Iris pigment epithelial cell (primary cell): Measurements from ENCODE around the gene AIPL1.

Experiments used
- DNase-seq: peaks from one replicate; pipeline ENCODE4 v3.0.0-alpha.2; 2011; ENCODE audit warnings: low read depth

The AIPL1 gene

DNA sequence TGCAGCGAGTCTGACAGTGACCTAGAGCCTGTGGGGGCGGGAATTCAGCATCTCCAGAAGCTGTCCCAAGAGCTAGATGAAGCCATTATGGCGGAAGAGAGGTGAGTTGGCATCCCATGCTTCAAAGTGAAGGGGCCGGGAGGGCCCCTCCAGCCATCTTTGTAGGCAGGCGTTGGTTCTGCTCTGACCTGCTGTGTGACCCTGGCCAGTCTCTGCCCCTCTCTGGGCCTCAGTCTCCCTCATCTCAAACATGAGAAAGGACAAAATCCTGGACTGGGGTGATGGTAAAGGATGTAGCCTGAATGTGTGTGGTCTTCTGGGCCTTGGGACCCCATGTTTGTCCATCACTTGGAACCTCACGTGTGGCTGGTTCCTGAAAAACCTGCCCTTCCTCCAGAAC is 14.4 kb upstream of the AIPL1 start:
- no peak for DNase-seq

DNA sequence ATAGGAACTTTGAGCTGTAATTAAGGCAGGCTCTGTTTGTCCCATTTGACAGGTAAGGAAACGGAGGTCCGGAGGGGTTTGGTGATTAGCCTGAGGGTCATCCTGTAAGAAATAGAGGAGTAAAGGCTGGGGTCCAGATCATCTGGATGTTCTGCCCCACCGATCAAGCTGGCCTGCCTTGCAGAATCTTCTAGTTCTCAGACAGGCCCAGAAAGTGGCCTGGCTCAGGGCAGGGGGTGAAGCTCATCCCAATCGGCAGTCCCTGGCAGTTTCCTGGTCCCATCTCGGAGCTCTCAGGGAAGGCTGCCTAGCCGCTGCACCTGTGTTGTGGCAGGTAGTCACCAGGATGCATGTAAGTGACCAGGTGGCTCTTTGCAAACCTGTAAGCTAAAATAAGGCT is 13.6 kb upstream of the AIPL1 start:
- no peak for DNase-seq

DNA sequence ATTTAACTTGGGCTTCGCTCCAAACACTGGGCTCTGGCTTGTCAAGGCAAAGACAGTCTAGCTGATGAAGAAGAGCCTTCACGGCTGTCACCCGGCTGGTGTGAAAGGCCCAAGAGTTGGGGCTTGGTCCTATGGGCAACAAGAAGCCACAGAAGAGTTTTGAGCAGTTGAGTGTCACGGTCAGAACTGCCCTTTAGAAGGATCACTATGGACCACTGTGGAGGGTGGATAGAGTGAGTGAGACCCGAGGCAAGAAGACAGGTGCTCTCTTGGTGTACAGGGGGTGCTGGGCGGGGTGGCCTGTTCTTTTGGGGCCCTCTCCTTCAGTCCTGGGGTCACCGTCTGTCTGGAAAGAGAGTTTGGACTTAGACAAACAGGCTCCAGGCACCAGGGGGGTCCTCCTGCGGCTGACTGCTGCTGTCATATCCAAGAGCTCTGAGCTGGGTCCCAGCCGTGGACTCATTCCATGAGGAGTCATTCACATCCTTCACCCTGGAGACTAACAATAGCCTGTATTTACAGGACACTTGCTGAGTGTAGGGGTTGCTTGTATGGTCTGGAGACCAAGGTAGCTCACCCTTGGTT is 11.7 kb upstream of the AIPL1 start:
- DNase-seq, result no peak

DNA sequence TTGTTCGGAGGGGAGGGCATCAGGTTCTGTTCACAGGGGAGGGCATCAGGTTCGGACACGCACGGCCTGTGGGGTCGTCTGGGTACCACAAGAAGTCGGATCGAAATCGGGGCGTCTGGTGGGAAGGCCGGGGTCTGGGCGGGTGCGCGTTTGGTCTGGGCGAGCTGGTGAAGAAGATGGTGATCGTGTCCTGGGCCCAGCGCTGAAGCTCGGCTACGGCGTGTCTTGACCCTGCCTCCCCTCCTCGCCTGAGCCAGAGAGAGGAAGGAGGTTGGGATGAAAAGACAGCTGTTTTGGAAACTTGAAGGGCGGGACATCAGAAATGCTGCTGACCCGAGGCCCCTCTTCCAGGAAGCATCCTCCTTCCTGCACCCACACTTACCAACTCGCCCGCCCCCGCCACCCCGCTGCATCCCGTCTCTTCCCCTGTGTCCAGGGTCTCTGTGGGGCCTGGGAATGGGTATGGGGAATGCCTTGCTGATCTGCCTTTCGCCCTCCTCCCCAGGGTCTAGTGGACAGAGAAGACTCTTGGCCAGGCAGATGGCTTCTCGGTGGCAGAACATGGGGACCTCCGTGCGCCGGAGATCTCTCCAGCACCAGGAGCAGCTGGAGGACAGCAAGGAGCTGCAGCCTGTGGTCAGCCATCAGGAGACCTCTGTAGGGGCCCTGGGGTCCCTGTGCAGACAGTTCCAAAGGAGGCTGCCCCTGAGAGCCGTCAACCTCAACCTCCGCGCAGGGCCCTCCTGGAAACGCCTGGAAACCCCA is 9.8 kb upstream of the AIPL1 start:
- DNase-seq, result no peak

DNA sequence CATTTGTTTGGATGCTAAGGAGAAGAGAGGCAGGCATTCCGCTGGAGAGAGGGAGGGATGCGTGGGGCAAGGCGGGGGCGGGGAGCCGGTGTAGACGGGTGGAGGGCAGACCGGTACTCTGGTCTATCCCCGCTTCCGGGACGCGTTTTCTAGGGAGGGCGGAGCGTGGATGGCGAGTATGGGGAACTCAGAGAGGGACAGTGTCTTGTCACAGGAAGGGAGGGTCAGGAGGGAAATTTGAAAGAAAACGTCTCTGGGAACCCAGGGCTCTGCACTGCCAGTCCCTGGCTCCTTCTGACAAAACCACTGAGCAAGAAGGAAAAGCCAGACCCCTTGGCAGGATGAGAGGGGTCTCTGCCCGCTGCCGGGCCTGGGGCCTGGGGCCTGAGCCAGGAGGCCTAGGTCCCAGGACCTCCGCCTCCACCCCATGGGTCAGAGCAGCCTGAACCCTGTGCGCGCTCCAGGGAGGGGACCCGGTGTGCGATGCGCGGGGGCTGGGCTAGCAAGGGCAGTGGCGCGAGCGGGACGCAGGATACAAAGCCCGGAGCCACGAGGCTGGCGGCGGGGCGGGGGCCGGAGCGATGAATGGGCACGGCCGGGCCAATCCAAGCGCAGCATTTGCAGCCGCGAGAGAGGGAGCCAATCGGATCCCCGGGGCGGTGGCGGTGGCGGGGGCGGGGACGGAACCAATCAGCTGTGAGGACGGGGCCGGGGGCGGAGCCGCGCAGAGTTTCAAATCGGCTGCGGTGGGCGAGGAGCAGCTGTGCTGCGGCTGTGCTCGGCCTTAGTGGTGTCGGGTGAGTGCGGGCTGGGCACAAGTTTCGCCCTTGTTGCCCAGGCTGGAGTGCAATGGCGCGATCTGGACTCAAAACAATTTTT is 9.0 kb upstream of the AIPL1 start, which contains the start of gene PIMREG:
Gene PIMREG, plus strand, starts transcription at position 764 of the 879 bp plus-strand sequence. CDS start 656 bp downstream, outside the sequence.
- peak; percentile 94 for DNase-seq

DNA sequence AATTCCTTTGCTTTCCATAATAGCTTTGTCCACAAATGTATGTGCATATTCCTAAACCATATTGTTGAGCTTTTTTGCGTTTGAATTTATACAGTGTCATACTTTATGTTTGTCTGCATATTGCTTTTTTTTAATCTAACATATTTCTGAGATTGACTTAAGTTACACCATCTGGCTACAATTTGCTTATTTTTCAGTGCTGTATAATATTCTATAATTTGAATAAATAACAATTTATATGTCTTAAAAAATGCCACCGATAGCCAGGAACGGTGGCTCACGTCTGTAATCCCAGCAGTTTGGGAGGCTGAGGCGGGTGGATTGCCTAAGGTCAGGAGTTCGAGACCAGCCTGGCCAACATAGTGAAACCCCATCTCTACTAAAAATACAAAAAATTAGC is 7.9 kb upstream of the AIPL1 start:
- DNase-seq, result no peak

DNA sequence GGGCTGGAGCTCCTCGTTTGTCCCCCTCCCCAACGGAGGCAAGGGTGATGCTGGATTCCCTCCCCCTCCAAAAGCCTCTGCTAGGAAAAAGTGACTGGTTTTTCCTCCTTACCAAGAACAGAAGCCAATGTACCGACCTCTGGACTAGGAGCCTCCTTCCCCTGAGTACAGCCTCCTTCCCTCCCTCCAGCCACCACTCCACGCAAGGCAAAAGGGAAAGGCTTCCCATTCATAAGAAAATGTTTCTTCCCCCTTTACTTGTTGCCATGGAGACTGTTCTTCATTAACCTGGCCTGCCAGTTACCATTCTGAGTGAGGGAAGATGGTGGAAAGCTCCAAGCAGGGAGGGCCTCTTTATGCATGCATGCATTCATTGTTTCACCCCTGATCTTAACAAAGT is 5.0 kb upstream of the AIPL1 start:
- no peak for DNase-seq

DNA sequence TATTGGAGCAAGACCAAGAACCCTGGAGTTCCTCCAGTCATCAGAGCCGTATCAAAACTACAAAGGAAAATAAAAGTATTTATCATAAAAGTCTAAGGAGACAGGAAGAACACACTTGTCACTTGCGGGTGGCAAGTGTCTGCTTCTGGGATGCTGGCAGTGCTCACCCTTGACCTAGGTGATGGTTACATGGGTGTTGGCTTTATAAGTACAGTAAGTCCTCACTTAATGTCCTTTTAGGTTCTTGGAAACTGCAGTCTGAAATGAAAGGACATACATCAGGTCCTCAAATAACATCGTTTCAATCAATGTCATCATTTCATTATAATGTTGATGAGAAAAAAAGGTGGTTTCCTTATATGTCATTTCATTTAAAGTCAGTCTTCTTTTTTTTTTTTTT is 3.0 kb upstream of the AIPL1 start:
- DNase-seq, result no peak

DNA sequence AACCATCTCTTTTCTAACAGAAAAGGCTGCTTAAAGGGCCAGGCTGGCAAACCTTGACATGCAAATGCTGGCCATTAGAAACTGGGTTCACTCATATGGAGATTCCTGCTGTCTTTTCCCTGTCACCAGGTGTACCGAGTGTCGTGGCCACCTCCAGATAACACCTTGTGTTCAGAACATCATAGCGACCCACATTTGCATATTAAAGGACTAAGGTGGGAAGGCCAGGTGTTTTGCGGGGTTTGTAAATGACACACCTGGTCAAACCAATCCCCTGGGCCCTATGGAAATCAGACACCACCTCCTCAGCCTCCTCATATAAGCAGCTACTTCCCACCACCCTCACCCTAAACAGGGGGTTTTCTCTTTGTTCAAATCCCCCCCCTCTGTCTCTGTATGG is 2.5 kb upstream of the AIPL1 start:
- DNase-seq, result no peak

DNA sequence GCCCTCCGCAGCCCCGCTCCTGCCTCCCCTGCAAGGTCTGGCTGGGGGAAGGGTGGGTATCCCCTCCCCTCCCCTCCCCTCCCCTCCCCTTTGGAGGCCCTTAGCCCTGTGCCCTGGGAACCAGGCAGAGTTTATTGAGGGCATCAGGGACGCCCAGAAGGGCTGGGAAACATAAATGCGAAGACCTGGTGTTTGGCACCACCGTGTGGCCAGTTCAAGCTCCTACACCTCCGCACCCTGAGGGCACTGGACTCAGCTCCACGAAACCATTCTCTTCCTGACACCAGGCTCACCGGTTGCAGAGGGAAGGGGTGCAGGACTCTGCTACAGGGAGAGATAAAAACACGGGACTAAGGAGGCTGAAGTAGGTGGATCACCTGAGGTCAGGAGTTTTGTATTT is 1.0 kb upstream of the AIPL1 start:
- peak; percentile 64 for DNase-seq

DNA sequence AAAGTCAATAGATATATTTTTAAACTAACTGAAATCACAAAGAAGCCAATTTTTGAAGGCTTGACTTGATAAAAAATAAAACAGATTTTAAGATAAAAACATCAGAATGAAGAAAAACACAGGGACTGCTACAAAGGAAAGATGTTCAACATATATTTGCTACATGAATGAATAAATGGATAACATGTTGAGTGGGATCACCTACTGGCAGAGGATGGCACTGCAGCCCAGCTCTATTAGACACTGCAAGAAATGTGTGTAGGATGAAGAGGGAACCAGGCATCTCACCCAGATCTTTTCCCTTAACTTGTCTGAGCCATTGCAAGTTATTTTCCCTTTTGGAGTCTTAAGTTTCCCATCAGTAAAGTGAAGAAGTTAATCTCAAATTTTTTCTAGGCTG is 4.2 kb downstream of the AIPL1 start:
- no peak for DNase-seq

DNA sequence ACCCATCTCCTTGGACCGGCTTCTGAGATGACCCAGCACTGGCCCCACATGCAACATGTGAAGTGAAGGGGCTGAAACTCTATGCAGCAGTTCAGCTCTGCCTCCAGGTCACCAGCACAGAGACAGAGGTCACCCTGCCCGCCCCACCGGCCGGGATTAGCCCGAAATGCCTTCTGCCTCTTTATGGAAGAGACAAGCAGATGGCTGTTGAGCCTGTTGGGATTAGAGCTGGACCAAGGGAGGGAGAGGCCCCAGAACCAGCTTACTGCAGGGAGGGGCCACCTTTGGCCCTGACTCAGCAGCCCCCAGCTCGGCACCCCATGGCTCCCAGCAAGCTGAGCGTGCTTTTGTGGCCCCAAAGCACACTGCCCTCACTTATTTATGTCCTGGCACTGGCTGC is 5.7 kb downstream of the AIPL1 start:
- DNase-seq, result no peak

DNA sequence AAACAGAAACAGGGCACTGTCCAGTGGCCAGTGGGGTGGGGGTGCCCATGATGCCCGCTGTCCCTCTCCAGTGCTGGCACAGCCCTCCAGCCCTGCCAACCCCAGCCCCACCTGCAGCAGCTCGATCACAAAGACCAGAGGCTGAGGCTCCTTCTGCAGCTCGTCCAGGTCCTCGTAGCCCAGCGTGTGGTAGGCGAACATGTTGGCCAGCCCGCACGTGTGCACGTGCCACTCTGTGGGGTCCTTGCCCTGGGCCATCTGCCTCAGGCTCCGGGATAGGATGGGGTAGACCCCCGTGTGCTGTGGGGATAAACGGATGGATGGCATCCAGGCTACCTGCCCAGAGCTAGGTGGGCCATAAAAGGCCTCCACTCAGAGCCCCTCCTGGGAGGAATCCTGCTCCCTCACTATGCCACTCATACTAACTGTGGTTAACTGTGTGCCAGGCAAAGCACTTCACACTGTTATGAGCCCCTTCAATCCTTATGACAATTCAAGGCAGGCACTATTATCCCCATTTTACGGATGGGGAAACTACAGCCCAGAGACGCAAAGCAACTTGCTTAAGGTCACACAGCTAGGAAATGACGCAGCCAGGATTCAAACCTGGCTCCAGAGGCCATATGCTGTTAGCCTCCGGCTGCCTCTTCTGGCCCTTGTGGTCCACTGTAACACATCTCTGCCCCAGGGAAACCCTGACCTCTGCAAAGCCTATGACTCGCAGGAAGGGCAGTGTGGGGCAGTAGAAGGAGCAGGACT is 6.5 kb downstream of the AIPL1 start:
- no peak for DNase-seq

DNA sequence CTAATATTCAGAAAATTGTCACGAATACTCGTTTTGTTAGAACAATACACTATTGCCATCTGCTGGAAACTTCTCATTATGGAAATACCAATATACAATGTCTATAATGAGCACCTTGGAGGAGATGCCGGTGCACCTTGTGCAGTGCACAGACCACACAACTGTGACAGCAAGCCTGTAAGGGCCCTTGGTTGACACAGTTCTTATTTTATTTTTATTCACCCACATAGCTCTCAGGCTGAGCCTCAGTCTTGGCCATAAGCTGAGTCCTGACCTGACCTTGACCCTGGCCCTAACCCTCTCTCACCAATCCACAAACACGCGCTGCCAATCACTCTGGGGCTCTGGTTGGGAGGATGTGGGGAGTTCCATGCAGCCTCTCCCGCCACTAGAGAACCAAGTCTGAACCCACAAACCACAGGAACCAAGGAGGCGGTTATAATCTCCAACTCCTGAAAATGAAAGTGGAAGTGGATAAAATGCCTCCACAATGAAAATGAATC is 7.6 kb downstream of the AIPL1 start:
- peak; percentile 71 for DNase-seq

DNA sequence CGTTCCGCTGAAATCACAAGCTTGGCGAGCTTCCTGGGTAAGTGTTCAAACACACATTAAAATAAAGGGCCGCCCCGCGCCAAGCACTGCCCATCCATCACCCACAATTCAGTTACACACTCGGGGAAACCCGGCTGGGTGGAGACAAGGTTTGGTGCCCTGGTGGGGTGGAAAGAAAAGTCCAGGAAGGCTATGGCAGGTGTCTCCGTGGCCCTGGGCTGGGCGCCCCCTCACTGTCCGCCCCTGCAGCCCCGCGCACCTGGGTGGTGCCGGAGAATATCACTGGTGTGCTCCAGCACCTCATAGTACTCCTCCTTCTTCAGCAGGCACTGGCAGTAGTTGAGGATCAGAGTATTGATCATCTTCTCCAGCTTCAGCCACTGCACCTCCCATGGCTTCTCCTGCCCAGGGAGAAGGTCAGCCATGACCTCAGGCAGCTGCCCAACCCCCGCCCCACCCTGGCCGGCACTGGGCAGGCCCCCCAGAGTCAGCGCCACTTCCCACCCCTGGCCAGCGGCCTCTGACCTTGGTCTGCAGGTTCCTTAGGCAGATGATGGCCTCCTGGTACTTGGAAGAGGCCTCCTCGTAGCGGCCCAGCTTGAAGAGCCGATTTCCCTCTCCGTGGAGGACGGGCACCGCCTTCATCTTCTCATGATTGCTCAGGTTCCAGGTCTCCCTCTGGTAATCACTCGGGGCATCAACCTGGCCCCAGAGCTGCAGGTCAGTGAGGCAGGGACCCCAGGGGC is 8.4 kb downstream of the AIPL1 start:
- DNase-seq, result no peak

DNA sequence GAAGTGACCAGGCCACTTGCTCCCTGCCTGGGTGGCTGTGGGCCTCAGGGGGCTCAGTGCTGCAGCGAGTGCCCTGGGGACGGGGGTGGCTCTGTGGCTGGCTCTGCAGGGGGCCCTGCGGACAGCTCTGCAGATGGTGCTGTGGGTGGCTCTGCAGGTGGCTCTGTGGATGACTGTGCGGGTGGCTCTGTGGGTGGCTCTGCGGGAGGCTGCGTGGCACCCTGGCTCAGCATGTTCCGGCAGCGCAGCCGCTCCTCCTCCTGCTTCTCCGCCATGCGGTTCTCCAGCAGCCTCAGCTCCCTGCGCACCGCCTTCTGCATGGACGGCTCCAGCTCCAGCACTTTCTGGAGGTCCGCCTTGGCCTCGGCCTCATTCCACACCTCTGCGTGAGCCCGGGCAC is 9.5 kb downstream of the AIPL1 start:
- DNase-seq, result no peak

DNA sequence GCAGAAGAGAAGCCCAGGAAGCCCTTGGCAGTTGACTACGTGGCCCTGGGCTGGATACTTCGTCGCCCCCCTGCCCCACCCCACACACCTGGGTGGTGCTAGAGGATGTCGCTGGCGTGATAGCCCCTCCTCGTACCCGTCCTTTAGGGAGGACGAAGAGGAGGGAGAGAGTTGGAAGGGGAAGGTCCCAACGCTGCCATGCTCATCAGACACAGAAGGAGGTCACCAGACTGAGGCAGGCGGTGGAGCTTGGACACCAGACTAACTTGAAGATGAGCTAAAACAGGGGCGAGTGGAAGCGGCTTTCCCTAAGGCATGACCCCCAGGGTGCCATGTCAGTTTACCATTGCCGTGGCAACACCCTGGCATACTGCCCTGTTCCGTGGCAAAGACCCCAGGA is 11.0 kb downstream of the AIPL1 start:
- no peak for DNase-seq

DNA sequence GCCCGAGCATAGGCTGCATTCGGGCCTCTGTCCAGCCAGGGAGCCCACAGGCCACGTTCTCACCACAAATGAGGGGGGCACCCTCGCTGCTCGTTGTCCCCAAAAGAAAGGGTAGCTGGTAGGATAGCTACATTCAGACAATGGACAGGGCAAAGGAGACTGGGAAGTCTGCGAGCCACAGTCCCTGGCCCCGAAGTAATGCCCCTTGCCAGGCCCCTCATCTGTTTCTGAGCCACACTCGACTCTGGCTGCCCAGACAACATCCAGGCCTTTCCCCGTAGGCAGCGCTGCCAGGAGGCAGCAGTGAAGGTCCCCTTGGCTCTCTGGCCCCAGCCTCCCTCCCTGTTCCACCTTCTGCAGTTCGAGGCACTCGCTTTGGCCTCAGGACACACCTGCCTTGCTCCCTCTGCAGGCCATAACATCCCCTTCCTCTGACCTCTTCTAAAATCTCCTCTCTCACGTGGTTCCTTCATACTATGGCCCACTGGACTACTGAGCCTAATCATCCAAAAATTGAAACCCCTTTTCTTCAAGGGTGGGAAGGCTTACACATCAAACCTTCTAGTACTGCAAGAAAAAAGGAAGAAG is 12.2 kb downstream of the AIPL1 start:
- no peak for DNase-seq

DNA sequence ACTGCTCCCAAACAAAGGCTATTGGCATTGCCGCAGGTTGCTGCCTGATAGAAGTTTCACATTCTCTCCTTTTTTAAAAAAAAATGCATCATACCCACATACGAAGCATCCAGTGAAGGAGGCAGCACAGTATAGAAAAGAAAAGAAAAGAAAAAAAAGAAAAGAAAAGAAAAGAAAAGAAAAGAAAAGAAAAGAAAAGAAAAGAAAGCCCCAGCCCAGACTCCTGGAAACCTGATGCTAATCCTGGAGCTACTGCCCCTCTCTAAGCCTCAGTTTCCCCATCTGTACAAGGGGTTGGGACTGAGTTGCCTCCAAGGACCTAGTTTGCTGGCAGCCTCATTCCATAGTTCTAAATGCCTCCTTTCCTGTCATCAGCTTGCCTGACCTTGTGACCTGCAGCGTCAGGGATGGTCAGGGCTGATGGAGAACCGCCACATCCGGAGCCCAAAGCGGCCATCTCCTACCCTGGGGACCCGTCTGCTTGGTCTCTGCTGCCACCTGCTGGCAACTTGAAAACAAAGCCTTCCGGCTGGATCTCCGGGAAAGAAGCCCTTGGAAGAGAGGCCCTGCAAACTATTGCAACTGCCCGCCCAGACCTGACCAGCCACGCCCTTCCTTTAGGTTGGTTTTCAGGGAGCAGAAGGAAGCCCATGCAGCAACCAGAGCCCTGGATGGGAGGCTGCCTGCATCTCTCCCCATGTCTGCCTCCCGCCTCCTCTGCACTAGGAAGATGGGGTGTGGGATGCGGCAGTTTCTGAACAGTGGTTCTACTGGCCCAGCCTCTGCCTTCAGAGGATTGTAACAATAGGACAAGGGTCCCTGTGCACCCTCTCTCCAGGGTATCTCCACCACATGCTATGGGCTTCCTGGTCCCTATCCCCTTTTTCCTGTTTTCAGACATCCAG is 13.0 kb downstream of the AIPL1 start:
- peak; percentile 64 for DNase-seq

DNA sequence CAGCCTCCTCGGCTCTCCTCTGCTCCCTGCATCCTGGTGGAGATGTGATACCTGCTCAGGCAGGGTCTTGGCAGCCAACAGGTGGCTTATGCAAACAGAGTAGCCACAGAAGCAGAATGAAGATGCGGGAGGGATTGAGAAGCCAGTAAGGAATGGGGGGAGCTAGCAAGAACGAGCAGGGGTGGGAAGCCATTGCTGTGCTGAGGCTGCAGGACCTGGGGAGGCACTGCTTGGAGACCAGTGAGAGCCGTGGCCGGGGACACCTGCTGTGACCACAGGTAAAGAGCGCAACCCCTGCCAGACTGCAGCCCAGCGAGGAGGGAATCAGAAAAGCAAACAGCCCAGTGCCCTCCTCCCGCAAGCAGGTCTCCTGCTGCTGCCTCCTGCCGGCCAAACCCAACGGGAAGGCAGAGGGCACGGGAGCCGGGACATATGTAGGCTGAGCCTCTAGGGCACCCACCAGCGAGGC is 14.7 kb downstream of the AIPL1 start:
- peak; percentile 36 for DNase-seq
